HEK293T (cell line): ENCODE data around the gene NBAS.

Source experiments
- ELF4 ChIP-seq: fragments of 450-650 bp; IDR thresholded peaks from 2 replicates; pipeline ENCODE4 v1.6.1; 2017; ENCODE audit warnings: antibody characterized with exemption
- FOXK2 ChIP-seq: fragments of 450-650 bp; IDR thresholded peaks from 2 replicates; pipeline ENCODE4 v1.6.1; 2016; ENCODE audit warnings: mild to moderate bottlenecking
- NFRKB ChIP-seq: fragments of 450-650 bp; IDR thresholded peaks from 2 replicates; pipeline ENCODE4 v1.6.1; 2016; ENCODE audit warnings: mild to moderate bottlenecking, moderate library complexity

- no peak for TF ChIP-seq FOXK2
- TF ChIP-seq ELF4 = no peak
- no peak for TF ChIP-seq NFRKB
Measured at GRCh38 chr2:15278296-15278695, 282.8 kb downstream of the NBAS start.
